Cardiac muscle cell (in vitro differentiated cells and primary cell): ENCODE data around the gene HSD17B4. TPM values are rescaled to one million over a fixed set of nuclear protein-coding genes. Genes with fewer than 3 reads are reported as not detected.
A peak's percentile ranks its signal among the peaks of the same experiment; 100 is the strongest.

Source experiments
- DNase-seq, 2 donors: peaks; one replicate each; pipeline versions ENCODE4 v3.0.0 to v3.0.0-alpha.2; 2010 to 2017; ENCODE audit warnings: low read depth in 1 of 2, low spot score in 1 of 2
- H3K27ac ChIP-seq: fragments of 200-600 bp; sonication (generic); 2 replicates; pipeline ENCODE4 v1.5.1; 2016
- H3K27me3 ChIP-seq: fragments of 200-600 bp; sonication (generic); 2 replicates; pipeline ENCODE4 v1.6.0; 2016; ENCODE audit warnings: control low read depth
- H3K36me3 ChIP-seq: fragments of 200-600 bp; sonication (generic); 2 replicates; pipeline ENCODE4 v1.5.1; 2016; ENCODE audit warnings: control low read depth
- H3K4me1 ChIP-seq: fragments of 200-600 bp; sonication (generic); 2 replicates; pipeline ENCODE4 v1.8.1; 2017; ENCODE audit warnings: low read depth, mild to moderate bottlenecking, mixed run types
- H3K4me3 ChIP-seq: fragments of 200-600 bp; sonication (generic); 2 replicates; pipeline ENCODE4 v1.5.1; 2016; ENCODE audit warnings: mild to moderate bottlenecking
- H3K9me3 ChIP-seq: fragments of 200-600 bp; sonication (generic); 2 replicates; pipeline ENCODE4 v1.5.1; 2017; ENCODE audit warnings: low read depth, mild to moderate bottlenecking, control low read depth
- CTCF ChIP-seq: IDR thresholded peaks from 2 replicates; pipeline ENCODE4 v1.5.1; 2012; ENCODE audit warnings: low read depth, mild to moderate bottlenecking, low read length
- polyA plus RNA-seq: library from polyadenylated mRNA; unstranded; fragments of >200 nt; fragmentation: Nextera tagmentation; extraction: Ambion mirVana; gene quantifications from 2 replicates; pipeline ENCODE4 v1.2.1, GENCODE V29; 2016
- total RNA-seq: library from RNA; depleted of rRNA; stranded (reverse); fragments of >200 nt; gene quantifications from 2 replicates; pipeline ENCODE4 v1.2.3, GENCODE V29; 2016

Gene HSD17B4
- total RNA-seq (165 and 217 TPM in 2 replicates), polyA plus RNA-seq (154 and 183 TPM in 2 replicates)

GRCh38 chr5:119452373-119453039, at the start of gene HSD17B4:
HSD17B4 (plus strand) TSS chr5:119452497; CDS start chr5:119452576, 79 bp downstream.
- H3K4me3 ChIP-seq, result peak within 1 kb of the TSS; percentile 76
- no peak for TF ChIP-seq CTCF
- H3K9me3 ChIP-seq, result no peaks in the 10 kb centered on the region
- DNase-seq, result peak; percentile 91 to 92
- H3K27me3 ChIP-seq, result no peaks in the 10 kb centered on the region
- peak within 1 kb of the TSS; percentile 78 for H3K27ac ChIP-seq
- H3K4me1 ChIP-seq, result no peaks in the 10 kb centered on the region
- H3K36me3 ChIP-seq, result no peaks in the 10 kb centered on the region

- H3K27ac ChIP-seq, result no peak overlapping the region
- H3K27me3 ChIP-seq, result no peaks in the 10 kb centered on the region
- H3K36me3 ChIP-seq, result no peaks in the 10 kb centered on the region
- no peaks in the 10 kb centered on the region for H3K9me3 ChIP-seq
- no peak overlapping the region for H3K4me3 ChIP-seq
- no peak for TF ChIP-seq CTCF
- H3K4me1 ChIP-seq, result no peaks in the 10 kb centered on the region
- no peak for DNase-seq
Measured at GRCh38 chr5:119402555-119402954, 49.7 kb upstream of the HSD17B4 start.

GRCh38 chr5:119404033-119404432, 48.3 kb upstream of the HSD17B4 start:
- Histone ChIP-seq H3K4me1 (no peaks in the 10 kb centered on the region), H3K4me3 (no peak overlapping the region), H3K9me3 (no peaks in the 10 kb centered on the region), H3K27me3 (no peaks in the 10 kb centered on the region), H3K27ac (no peak overlapping the region), H3K36me3 (no peaks in the 10 kb centered on the region)
- no peak for DNase-seq
- TF ChIP-seq CTCF, result no peak

GRCh38 chr5:119405419-119405818, 46.9 kb upstream of the HSD17B4 start:
- Histone ChIP-seq H3K4me1 (no peaks in the 10 kb centered on the region), H3K27me3 (no peaks in the 10 kb centered on the region), H3K9me3 (no peaks in the 10 kb centered on the region), H3K4me3 (no peak overlapping the region), H3K27ac (no peak overlapping the region), H3K36me3 (no peaks in the 10 kb centered on the region)
- TF ChIP-seq CTCF, result no peak
- DNase-seq, result no peak

GRCh38 chr5:119406551-119407110, 45.7 kb upstream of the HSD17B4 start:
- no peaks in the 10 kb centered on the region for H3K4me1 ChIP-seq

More at GRCh38 chr5:119406551-119407110, 45.7 kb upstream of the HSD17B4 start:
- no peaks in the 10 kb centered on the region for H3K27me3 ChIP-seq
- H3K36me3 ChIP-seq, result no peaks in the 10 kb centered on the region
- H3K4me3 ChIP-seq, result no peak overlapping the region
- H3K27ac ChIP-seq, result no peak overlapping the region
- TF ChIP-seq CTCF, result no peak
- no peak for DNase-seq
- no peaks in the 10 kb centered on the region for H3K9me3 ChIP-seq
